Femur (tissue), 1 donor: ENCODE measurements around the gene CDKN2B.
"Not testable (repeated sequence)": the region's sequence is repeated elsewhere in the genome, so short reads cannot be mapped to it uniquely, and the experiment has no call there.

Experiments used
- DNase-seq: peaks from one replicate; pipeline ENCODE4 v3.0.0-alpha.2; 2017

The CDKN2B gene, protein sequence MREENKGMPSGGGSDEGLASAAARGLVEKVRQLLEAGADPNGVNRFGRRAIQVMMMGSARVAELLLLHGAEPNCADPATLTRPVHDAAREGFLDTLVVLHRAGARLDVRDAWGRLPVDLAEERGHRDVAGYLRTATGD

DNA sequence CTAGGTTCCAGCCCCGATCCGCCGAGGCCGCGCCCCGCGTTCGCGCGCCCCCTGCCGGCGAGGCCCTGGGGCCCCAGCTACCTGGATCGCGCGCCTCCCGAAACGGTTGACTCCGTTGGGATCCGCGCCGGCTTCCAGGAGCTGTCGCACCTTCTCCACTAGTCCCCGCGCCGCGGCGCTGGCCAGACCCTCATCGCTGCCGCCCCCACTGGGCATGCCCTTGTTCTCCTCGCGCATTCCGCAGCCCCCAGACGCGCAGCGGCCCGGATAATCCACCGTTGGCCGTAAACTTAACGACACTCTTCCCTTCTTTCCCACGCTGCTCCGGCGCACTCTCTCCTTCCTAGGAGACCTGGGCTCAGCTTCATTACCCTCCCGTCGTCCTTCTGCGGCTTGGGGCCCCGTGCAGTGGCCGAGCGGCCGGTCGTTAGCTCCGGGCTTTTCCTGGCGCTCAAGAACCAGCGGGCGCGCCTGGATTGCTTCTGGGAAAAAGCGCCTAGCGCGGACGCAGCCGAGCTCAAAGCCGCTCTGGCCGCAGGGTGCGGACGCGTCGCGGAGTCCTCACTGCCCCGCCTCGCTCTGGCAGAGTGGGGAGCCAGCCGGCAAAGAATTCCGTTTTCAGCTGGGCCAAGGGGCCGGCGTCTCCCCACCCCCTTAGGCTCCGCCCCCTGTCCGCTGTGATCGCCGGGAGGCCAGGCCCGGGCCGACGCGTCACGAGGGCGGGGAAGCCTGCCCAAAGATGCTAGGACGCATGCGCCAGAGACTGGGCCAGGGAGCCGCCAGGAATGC, at the start of gene CDKN2B:
Gene CDKN2B, minus strand, starts transcription at position 589 of the 789 bp plus-strand sequence. Its CDS starts 352 bp downstream, at position 237.
- DNase-seq = peak; percentile 91

- not testable (repeated sequence) for DNase-seq
Measured at GRCh38 chr9:22057972-22058371, 48.9 kb upstream of the CDKN2B start.

GRCh38 chr9:22056402-22056801, 47.3 kb upstream of the CDKN2B start:
- no peak for DNase-seq

DNA sequence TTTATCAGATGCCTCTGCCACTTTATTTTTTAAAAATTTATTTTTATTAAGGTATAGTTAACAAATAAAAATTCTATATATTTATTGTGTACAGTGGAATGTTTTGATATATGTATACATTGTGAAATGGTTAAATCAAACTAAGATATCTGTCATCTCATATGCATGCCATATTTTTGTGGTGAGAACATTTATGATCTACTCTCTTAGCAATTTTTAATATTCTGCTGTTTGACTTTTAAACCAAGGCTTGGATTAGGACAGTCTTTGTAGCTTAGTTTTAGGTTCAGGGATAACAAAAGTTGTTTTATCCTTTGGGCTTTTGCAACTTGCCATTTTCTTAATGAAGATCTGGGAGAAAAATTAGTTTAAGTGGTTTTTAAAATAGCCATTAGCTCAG, 46.0 kb upstream of the CDKN2B start:
- no peak for DNase-seq

- DNase-seq = no peak
Measured at GRCh38 chr9:22054529-22054928, 45.4 kb upstream of the CDKN2B start.

DNA sequence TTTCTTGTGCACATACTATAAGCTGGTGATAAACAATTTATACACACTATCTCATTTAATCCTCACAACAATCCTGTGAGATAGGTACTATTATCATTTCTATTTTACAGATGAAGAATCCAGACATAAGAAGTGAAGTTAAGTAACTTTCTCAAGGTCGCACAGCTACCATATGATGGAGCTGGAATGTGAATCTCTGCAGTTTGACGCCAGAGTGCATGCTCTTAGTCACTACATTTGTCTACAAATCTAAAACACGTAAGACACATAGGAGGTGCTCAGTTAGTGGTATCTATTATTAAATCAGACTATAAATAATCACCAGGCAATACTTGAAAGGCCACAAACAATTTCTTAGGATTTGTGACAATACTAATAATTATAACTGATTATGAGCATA, 45.0 kb upstream of the CDKN2B start:
- no peak for DNase-seq

GRCh38 chr9:22053178-22053577, 44.1 kb upstream of the CDKN2B start:
- DNase-seq = no peak

- DNase-seq = no peak
Measured at GRCh38 chr9:22052376-22052945, 43.4 kb upstream of the CDKN2B start.

DNA sequence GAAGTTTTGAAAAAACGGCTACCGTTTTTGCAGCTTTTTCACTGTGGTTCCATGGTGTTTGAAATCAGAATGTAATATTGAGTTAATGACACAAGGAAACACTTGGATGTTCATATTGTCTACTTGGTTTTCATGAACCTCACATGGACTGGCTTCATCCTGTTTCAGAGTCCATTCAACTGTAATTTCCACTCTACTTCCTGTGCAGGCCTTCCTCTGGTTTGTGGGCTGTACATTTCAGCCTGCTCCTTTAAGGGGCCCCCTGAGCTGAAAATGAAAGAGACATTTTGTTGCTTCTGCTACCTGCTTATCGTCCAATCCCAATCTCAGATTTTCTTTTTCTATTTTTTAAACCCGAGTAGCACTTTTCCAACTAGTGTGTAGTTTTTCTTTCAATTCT, 41.8 kb upstream of the CDKN2B start:
- no peak for DNase-seq

DNA sequence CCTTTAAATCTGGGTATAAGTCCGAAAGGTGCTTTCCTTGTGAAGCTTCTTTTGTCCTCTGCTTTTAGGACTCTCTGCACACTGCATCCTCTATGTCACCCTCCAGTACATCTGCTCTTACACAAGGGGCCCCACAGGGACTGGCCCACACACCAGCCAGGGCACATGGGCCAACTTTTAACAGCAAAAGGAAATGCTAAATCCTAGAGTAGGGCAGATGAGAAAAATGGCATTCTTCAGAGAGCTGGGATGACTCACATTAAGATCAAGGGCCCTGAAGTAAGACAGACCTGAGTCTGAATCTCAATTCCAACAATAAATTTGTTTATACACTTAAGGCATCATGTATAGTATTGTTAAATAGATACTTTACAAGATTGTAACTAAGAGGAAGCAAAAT, 40.3 kb upstream of the CDKN2B start:
- DNase-seq = no peak

GRCh38 chr9:22047596-22047995, 38.5 kb upstream of the CDKN2B start:
- no peak for DNase-seq

- DNase-seq = no peak
Measured at GRCh38 chr9:22046243-22046885, 37.3 kb upstream of the CDKN2B start.

- no peak for DNase-seq
Measured at GRCh38 chr9:22045423-22045822, 36.3 kb upstream of the CDKN2B start.

GRCh38 chr9:22044583-22044982, 35.5 kb upstream of the CDKN2B start:
- no peak for DNase-seq

- no peak for DNase-seq
Measured at GRCh38 chr9:22043928-22044327, 34.8 kb upstream of the CDKN2B start.

DNA sequence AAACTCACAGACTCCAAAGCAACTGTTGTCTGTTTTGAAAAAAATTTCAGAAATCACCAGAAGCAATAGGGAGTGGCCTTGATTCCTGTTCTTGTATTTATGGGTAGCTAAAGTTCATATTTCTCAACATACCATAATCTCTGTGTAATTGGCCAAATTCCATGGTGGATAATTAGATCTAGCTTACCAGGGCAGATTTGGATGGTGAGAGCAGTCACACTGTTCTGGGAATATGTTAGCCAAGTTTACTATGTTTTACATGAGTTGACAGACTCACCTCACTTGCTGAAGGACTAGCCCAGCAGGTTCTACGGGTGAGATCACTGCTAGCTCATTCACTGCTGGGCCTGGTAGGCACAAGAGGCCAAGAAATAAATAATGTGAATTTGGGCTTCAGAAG, 32.7 kb upstream of the CDKN2B start:
- no peak for DNase-seq

DNA sequence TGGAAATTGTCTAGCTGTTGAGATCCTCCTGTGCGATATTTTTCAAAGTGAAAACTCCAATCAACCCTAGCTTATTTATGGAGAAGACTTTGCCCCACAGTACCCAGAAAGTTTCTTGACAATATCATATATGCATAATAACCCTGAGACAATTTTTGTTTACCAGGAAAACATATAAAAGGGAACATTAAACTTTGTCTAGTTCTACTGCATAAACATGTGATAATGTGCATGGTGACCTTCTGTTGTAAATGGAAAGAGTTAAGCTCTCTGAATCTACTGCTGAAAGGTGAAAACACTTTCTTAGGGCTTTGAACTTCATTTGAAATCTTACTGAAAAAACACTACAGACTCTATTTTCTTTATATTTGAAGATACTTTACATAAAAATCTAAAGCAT, 32.2 kb upstream of the CDKN2B start:
- no peak for DNase-seq

GRCh38 chr9:22040760-22041159, 31.7 kb upstream of the CDKN2B start:
- DNase-seq = no peak

GRCh38 chr9:22039258-22039657, 30.2 kb upstream of the CDKN2B start:
- no peak for DNase-seq

- DNase-seq = no peak
Measured at GRCh38 chr9:22037954-22038690, 29.0 kb upstream of the CDKN2B start.

DNA sequence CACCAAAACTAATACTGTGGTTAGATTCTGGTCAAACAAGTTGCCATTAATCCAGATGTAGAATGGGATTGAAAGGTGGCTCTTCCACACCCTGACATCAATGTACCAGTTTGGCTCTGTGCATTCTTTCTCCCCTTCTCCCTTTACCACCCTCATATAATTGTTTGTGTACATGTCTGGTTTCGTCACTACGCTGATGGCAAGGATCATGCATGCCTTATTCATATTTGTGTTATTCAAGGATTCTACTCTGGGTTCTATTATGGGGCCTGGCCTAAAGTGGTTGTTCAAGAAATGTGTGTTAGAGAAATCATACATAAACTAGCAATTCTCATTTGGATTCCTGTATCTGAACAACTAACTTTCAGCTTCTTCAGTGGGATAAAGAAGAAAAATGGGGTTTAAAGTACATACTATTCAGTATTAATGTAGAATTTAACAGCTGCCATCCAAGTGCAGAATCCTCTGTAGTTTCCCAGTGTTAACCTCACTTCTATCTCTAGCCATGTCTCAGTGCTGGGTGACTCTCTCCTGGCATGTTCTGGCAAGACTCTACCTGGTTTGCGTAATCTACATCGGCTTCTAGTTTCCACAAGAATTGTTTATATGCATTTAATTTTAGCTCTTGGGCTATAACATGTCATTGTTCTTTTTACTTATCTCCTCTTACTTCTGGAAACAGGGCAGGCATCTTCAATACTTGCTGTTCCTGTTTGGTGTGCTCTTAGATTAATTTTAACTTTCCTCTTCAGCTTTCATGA, 27.9 kb upstream of the CDKN2B start:
- no peak for DNase-seq

- DNase-seq = no peak
Measured at GRCh38 chr9:22035591-22036011, 26.5 kb upstream of the CDKN2B start.
